CD4-positive, alpha-beta T cell treated with Interleukin-17A for 4 hours (primary cell): ENCODE results near the gene TMEM130.
"Not testable (repeated sequence)": the region's sequence is repeated elsewhere in the genome, so short reads cannot be mapped to it uniquely, and the experiment has no call there.

Source experiments
- DNase-seq: peaks from one replicate; pipeline ENCODE4 v3.0.0-alpha.2; 2020; ENCODE audit warnings: mixed read lengths

TMEM130 gene

DNA sequence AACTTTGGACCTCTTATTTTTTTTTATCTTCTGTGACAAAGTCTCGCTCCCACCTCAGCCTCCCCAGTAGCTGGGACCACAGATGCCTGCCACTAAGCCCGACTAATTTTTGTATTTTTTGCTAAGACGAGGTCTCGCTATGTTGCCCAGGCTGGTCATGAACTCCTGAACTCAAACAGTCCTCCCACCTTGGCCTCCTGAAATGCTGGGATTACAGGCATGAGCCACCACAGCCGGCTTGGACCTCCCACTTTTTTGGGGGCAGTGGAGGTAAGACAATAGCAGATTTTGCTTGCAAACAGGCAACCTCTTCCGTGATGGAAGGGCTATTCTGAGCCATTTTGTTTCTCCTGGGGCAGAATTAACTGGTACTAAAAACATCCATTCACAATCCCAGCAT is 7.3 kb upstream of the TMEM130 start:
- no peak for DNase-seq

DNA sequence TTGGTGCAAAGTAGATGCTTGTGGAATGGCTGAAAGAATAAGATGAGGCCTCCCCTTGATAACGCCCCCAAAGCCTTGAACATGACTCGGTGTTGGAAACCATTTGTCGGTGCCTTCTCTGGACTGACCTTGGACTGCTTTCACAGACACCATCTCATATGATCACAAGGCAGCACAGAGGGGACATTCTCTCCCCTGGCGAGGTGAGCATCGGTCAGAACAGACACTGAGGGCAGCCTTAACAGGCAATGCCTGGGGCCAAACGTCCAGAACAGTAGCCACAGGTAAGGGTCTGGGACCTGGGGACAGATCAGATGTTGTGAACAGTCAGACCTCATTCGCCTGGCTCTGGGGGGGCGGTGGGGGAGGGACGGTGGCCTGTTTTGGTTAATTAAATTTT is 5.7 kb upstream of the TMEM130 start:
- no peak for DNase-seq

DNA sequence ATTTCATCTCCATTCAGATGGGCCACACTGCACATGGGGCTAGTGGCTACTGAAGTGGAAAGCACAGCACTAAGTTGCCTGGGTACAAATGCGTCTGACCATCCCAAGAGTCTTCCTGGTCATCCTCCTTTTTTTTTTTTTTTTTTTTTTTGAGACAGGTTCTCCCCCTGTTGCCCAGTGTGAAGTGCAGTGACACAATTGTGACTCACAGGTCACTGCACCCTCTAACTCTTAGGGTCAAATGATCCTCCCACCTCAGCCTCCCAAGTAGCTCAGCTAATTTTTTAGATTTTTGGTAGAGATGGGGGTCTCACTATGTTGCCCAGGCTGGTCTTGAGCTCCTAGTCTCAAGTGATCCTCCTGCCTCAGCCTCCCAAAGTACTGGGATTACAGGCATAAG is 5.1 kb upstream of the TMEM130 start:
- no peak for DNase-seq

DNA sequence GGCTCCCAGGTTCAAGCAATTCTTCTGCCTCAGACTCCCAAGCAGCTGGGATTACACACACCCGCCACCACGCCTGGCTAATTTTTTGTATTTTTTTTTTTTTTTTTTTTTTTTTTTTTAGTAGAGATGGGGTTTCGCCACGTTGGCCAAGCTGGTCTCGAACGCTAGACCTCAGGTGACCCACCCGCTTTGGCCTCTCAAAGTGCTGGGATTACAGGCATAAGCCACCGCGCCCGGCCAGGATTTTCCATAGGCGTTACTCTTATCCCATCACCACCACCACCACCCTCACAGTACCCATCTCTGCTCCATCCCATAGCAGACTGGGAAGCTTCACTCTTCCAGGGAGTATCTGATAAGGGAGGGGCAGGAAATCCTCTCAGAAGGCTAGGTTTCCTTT is 3.8 kb upstream of the TMEM130 start:
- not testable (repeated sequence) for DNase-seq

DNA sequence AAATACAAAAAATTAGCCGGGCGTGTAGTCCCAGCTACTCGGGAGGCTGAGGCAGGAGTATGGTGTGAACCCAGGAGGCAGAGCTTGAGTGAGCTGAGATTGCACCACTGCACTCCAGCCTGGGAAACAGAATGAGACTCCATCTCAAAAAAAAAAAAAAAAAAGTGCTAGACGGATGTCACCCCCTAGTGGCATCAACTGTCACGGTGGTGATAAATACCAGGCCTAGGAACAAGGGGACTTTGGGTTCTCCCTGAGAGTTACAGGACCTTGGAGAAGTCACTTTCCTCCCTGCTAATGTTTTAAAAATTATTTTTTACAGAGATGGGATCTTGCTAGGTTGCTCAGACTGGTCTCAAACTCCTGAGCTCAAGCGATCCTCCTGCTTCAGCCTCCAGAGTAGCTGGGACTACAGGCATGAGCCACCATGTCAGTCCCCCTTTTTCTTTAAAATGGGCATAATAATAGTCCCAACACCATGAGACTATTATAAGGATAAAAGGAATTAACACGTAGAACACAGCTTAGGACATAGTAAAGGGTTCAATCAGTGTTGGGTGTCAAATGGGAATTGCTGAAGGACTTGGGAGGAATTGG is 2.6 kb upstream of the TMEM130 start:
- DNase-seq: peak; percentile 29

DNA sequence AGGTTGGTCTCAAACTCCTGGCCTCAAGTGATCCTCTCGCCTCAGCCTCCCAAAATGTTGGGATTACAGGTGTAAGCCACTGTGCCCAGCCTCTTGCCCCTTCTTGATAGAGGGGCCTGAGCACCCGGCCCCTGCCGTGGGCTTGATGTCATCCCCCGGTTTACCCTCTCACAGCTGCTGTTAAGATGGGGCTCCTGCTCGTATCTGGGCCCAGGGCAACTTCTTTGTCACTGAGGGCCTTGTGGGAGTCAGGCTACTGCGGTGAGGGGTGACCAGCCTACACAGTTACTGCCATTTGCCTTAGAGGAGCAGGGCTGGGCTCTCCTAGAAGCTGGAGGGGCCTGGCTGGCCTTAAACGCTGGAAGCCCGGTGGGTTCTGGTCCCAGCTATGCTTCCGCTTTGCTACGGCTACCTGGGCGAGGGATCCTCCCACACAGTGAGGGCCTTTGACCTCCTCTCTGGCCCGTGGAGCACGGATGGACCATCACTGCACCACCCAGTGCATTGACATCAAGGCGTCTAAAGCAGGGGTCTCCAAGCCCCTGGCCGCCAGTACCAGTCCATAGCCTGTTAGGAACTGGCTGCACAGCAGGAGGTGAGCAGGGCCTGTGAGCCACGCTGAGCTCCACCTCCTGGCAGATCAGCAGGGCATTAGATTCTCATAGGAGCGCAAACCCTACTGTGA is 1.1 kb upstream of the TMEM130 start:
- no peak for DNase-seq

DNA sequence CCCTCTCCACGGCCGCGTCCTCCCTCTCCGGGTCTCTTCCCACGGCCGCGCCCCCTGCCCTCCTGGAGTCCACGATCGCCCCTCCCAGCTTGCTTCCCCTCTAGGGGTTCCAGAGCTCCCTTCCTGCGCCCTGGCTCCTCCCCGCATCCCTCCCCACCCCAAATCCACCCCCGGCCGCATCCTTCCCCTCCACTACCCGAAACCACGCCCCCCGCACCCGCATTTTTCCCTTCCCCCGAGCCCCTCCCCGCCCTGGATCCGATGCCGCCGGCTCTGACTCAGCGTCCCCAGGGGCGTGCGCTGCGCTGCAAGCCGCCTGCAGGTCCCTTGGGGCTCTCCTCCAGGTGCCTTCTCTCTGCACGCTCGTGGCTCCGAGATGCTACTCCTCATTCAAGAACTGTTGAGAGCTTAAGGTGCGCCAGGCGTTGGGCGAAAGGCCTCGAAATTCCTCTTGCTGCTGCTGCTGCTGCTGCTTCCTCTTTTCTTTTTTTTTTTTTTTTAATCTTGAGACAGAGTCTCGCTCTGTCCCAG is 372 bp upstream of the TMEM130 start:
- DNase-seq: peak; percentile 79

DNA sequence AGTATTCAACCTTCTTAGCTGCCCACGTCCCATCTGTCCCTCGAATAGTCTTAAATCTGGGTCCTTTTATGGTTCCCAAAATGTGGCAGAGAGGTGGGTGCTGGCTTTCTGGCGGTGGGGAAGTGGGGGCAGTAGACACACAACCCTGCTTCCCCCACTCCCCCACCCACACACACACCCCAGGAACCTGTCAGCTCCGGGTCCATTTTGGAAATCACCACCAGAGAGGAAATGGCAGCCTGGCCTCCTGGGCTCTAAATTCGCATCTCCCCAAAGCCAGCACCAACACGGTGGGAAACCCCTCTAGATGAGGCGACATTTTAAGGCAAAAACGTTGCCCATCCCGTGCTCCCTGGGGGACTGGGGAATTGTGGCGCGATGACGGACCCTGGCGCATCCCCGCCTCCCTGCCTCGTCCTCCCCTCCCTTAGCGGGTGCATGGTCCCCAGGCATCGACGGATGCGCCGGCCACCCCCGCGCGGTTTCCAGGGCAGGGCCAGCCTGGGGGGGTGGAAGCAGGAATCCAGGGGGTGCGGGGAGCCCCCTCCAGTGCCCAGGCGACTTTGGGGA is 702 bp downstream of the TMEM130 start:
- DNase-seq: no peak

DNA sequence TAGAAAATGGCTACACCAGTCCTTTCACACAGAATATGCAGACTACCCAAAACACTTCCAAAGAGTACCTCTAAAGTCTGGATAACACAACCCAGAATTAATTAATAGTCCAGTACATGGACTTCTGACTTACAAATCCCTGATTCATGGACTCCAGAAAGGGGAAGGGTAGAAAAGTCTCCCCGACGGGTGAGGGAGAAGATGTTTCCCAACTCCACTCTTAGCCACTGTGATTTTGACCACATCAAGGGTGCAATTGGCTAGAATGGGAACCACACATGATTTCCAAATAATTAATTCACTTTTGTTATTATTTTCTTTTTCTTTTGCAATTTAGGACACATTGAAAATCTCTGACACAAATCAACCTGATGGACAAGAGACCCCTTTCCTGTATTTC is 1.4 kb downstream of the TMEM130 start:
- DNase-seq: no peak

DNA sequence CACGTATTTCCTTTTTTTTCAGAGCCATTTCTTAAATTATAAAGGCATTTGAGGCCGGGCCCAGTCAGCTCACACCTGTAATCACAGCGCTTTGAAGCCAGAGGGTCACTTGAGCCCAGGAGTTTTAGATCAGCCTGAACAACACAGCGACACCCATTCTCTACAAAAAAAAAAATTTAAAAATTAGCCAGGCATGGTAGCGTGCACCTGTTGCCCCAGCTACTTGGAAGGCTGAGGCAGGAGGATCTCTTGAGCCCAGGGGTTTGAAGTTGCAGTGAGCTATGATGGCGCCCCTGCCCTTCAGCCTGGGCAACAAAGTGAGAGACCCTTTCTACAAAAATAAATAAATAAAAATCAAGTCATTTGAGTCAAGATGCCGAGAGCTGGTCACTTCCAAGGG is 3.0 kb downstream of the TMEM130 start:
- no peak for DNase-seq

DNA sequence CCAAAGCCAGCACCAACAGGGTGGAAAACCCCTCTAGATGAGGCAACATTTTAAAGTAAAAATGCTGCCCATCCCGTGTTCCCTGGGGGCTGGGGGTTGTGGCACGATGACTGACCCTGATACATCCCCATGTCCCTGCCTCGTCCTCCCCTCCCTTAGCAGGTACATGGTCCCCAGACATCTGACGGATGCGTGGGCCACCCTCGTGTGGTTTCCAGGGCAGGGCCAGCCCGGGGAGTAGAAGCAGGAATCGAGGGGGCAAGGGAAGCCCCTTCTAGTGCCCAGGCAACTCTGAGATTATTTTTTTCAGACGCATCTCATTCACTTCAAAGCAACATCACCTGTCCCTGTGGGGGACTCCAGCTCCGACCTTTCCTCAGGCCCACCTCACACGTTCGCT is 3.5 kb downstream of the TMEM130 start:
- no peak for DNase-seq

DNA sequence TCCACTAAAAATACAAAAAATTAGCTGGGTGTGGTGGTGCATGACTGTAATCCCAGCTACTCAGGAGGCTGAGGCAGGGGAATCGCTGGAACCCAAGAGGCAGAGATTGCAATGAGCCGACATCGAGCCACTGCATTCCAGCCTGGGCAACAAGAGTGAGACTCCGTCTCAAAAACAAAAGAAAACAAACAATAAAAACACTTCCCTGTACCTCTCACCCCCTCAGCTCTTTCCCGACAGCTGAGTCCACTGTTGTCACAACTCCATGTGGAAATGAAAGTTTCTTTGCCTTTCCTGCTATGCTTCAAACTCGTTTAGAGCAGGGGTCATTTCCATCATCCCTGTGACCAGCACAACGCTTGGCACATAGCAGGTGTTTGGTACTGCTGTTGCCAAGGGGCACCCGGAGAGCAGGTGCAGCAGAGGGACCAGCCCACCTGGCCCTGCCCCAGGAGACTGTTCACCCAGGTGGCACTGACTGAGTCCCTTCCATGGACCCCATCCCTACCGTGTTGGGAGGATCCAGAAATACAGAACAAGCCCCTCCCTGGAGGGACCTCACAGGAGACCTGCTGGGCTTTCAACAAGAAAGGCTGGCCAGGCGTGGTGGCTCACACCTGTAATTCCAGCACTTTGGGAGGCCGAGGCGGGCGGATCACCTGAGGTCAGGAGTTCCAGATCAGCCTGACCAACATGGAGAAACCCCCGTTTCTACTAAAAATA is 4.9 kb downstream of the TMEM130 start:
- no peak for DNase-seq

DNA sequence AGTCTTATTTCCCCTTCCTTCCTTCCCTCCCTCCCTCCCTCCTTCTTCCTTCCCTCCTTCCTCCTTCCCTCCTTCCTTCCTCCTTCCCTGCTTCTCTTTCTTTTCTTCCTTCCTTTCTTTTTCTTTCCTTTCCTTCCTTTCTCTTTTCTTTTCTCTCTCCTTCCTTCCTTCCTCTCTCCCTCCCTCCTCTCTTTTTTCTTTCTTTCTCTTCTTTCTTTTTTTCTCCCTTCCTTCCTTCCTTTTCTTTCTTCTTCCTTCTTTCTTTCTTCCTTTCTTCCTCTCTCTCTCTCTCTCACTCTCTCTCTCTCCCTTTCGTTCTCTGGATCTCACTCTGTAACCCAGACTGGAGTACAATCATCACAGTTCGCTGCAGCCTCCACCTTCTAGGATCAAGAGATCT is 6.2 kb downstream of the TMEM130 start:
- DNase-seq: no peak

DNA sequence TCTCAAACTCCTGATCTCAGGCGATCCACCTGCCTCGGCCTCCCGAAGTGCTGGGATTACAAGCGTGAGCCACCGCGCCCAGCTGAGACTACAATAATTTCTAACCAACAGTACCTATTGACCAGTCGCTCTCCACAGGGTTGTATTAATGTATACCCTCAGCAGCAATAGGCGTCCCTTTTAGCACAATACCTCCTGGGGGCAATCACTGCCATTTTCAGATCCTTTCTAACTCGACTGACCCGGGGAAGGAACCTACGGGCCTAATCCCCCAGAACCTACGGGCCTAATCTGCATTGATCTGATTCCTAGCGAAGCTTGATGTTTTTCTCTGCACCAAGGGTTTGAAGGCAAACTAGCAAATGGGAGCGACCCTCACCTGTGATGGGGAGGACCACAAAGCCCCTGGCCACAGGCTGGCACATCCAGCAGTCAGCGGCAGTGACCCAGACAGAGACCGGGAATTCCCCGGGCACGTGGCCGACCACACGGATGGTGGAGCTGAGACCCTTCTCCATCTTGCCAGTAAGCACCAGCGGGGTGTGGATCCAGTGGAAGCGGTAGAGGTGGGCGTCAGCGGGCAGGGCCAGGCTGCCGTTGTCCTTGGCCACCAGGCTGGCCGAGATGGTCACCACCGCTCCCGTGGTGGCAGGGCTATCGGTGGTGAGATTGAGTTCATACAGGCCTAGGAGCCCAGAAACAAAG is 6.9 kb downstream of the TMEM130 start:
- no peak for DNase-seq

DNA sequence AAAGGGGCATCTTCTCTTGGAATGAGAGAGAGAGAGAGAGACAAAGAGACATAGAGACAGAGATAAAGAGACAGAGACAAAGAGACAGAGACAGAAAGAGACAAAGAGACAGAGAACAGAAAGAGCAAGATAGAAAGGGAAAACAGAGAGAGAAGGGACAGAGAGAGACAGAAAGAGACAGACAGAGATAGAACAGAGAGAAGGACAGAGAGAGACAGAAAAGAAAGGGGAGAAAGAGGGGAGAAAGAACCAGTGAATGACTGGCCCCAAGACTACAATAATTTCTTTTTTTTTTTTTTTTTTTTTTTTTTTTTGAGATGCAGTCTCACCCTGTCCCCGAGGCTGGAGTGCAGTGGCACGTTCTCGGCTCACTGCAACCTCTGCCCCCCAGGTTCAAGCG is 7.6 kb downstream of the TMEM130 start:
- no peak for DNase-seq

DNA sequence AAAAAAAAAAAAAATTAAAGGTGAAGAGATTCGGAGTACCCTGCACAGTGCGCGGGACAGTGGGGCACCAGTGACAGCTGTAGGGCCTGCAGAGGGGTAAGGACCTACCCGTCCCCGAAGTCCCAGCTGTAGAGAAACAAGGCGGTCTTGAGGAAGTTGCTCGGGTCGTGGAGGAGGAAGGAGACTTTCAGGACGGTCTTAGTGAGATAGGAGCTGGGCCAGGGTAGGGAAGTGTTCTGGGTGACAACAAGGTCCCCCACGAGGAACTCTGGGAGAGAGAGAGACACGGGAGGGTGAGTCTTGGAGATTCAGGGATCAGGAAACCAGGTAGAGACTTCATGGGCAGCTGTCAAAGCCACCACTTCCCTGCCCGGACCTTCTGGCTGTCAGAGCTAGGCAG is 9.7 kb downstream of the TMEM130 start:
- DNase-seq: no peak

DNA sequence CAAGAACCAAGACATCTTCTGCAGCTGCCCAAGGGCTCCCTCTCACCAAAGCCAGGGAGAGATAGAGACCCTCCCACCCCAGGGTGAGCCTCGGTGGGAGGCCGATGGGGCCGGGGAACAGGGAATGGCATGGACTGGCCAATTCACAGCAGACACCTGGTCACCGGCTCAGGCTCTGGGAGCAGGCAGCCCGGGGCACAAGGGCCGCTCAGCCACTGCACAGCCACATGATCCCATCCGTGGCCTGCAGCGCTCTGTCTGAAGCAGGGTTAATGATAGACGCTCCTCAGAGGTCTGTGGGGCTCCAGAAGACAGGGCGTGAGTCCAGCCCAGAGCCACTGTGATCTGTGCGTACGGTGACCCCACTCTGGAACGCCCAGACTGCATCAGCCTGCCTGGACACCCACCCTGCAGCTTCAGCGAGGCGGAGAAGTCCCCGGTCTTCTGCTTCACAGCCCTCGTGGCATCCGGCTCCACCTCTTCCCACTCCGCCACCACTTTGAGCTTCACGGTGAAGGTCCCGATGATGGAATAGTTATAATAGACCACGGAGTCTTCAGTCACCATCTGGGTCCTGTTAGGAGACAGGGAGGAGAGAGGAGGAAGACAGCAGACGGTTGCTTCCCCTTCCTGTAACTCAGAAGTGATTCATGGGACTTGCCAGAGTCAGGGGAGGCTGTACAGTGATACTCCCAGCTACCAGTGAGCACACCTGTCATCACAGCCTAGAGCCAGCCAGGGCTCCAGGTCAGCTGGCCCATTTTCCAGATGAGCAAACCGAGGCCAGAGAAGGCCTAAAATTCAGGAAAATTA is 14.0 kb downstream of the TMEM130 start:
- no peak for DNase-seq

DNA sequence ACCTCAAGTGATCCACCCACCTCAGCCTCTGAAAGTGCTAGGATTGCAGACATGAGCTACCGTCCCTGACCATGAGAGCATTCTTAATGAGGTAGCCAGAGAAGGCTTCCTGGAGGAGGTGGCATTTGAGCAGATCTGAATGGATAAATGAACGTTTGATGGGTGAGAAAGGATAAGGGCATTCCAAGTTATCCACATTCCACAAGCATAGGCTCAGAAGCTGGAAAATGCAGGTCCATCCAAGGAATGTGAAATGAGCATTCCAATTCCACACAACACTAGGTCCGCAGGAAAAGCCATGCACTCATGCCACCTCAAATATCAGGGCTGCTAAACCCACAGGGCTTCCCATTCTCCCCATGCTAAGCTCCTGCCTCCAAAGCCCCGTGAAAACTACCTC is 17.0 kb downstream of the TMEM130 start:
- no peak for DNase-seq

DNA sequence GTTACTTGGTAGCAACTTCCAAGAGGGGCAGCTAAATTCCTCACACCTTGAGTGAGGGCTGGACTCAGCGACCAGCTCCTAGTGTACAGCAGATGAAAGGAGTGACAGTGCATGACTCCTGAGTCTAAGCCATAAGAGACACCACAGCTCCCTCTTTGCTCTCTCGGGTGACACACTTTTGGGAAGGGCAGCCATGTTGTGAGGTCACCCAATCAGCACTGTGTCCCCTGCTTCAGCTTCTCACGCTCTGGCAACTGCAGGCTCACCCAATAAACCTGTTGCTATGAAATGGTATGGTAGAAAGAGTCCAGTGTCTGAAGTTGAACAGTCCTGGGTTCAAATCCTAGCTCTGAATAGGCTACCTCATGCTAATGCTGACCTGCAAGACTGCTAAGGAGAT is 20.9 kb downstream of the TMEM130 start:
- no peak for DNase-seq

DNA sequence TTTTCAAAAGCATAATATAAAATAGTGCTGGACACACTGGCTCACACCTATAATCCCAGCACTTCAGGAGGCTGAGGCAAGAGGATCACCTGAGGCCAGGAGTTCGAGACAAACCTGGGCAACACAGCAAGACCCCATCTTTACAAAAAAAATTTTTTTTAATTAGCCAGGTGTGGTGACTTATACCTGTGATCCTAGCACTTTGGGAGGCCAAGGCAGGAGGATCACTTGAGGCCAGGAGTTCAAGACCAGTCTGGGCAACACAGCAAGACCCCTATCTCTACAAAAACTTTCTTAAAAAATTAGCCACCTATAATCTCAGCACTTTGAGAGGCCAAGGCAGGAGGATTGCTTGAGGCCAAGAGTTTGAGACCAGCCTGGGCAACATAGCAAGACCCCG is 27.3 kb downstream of the TMEM130 start:
- DNase-seq: not testable (repeated sequence)

DNA sequence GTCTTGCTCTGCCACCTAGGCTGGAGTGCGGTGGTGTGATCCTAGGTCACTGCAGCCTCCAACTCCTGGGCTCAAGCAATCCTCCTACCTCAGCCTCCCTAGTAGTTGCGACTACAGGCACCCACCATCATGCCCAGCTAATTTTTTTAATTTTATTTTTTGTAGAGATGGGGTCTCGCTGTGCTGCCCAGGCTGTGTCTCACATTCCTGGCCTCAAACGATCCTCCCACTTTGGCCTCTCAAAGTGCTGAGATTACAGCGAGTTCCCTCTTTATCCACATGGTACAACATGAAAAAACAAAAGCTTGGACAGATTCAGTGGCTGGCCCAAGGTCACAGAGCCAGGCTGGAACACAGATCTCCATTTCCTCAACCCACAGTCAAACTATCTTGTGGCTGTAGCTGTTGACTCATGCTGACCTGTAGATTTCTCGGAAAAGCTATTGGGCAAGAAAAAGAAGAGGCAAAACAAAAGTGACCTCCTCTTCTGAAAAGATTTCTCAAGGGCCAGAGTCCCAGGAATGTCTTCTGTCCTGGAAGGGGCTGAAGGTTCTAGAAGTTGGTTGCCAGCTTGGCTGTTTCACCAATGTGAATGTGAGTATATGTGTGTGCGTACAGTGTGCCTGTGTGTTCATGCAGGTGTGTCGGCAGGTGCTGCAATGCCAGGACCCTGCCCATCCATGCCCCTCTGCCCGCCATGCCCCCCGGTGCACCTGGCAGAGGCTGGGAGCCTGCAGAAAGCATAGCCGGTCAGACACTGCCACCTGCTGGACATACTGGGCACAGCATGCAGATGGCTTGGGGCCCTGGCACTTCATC is 28.4 kb downstream of the TMEM130 start:
- DNase-seq: peak; percentile 76
